HG03045 (cell line): Measurements from ENCODE around the gene FIP1L1.
"Not testable (repeated sequence)": the region's sequence is repeated elsewhere in the genome, so short reads cannot be mapped to it uniquely, and the experiment has no call there.

ENCODE experiments used
- ATAC-seq: cut with Tn5 transposase; IDR thresholded peaks from one replicate; pipeline ENCODE4 v1.9.1; 2021; ENCODE audit warnings: mild to moderate bottlenecking, moderate library complexity; ENCODE audit not compliant: unreplicated experiment

The FIP1L1 gene

GRCh38 chr4:53377319-53378170 is at the start of gene FIP1L1:
FIP1L1 (plus strand) TSS chr4:53377641; CDS start chr4:53377839, 198 bp downstream.
- peak; percentile 90 for ATAC-seq

- not testable (repeated sequence) for ATAC-seq
Observed at GRCh38 chr4:53334916-53335315, 42.5 kb upstream of the FIP1L1 start.

GRCh38 chr4:53340145-53340544 is 37.3 kb upstream of the FIP1L1 start:
- not testable (repeated sequence) for ATAC-seq

- not testable (repeated sequence) for ATAC-seq
Observed at GRCh38 chr4:53346392-53346791, 31.0 kb upstream of the FIP1L1 start.

- no peak for ATAC-seq
Observed at GRCh38 chr4:53346920-53347852, 30.3 kb upstream of the FIP1L1 start.

GRCh38 chr4:53348046-53348445 is 29.4 kb upstream of the FIP1L1 start:
- ATAC-seq: no peak

GRCh38 chr4:53349091-53349491 is 28.4 kb upstream of the FIP1L1 start:
- no peak for ATAC-seq

GRCh38 chr4:53354012-53354722 is 23.3 kb upstream of the FIP1L1 start:
- ATAC-seq: no peak

- no peak for ATAC-seq
Observed at GRCh38 chr4:53355930-53356521, 21.4 kb upstream of the FIP1L1 start.

GRCh38 chr4:53361451-53361850 is 16.0 kb upstream of the FIP1L1 start:
- ATAC-seq: no peak

- ATAC-seq: no peak
Observed at GRCh38 chr4:53362093-53362492, 15.3 kb upstream of the FIP1L1 start.

- ATAC-seq: no peak
Observed at GRCh38 chr4:53364624-53365023, 12.8 kb upstream of the FIP1L1 start.

- ATAC-seq: no peak
Observed at GRCh38 chr4:53365121-53365485, 12.3 kb upstream of the FIP1L1 start.

- peak; percentile 99 for ATAC-seq
Observed at GRCh38 chr4:53365486-53366300, 11.7 kb upstream of the FIP1L1 start, which contains the start of gene SCFD2. SCFD2 (minus strand) TSS chr4:53366061.

- peak; percentile 8 for ATAC-seq
Observed at GRCh38 chr4:53366301-53366716, 11.1 kb upstream of the FIP1L1 start.

- no peak for ATAC-seq
Observed at GRCh38 chr4:53367721-53368120, 9.7 kb upstream of the FIP1L1 start.

- ATAC-seq: no peak
Observed at GRCh38 chr4:53371049-53371448, 6.4 kb upstream of the FIP1L1 start.

GRCh38 chr4:53371843-53372521 is 5.5 kb upstream of the FIP1L1 start:
- no peak for ATAC-seq

GRCh38 chr4:53374777-53375258 is 2.6 kb upstream of the FIP1L1 start:
- ATAC-seq: no peak
